Measurements from ENCODE around the gene POLE4.

DNA sequence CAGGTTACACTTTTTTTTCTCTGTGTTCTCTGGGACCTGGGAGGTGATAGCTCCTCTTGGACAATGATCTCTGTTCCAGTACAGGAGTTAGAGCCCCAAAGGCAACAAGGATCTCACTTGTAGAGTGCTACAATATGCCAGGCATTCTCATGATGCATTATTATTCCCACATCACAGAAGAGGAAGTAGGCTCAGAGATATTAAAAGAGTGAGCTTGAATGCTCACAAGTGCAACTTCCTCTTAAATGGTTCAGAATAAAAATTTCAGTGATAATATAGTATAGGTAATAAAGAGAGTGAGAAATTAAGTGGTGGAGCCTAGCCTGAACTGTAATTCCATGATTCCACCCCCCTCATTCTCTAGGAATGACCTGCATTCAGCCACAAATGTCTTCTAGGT lies 21.4 kb downstream of the POLE4 start:
- TF ChIP-seq CTCF (IDR thresholded peaks at IDR 0.05) = no peak
- no peak for TF ChIP-seq POLR2A (IDR thresholded peaks at IDR 0.05)
